ENCODE data around the gene MRC1. TPM values are rescaled to one million over a fixed set of nuclear protein-coding genes. Genes with fewer than 3 reads are reported as not detected.

Gene MRC1
- polyA plus RNA-seq, 3 donors = 0.11 to 0.41 (median 0.34) TPM

DNA sequence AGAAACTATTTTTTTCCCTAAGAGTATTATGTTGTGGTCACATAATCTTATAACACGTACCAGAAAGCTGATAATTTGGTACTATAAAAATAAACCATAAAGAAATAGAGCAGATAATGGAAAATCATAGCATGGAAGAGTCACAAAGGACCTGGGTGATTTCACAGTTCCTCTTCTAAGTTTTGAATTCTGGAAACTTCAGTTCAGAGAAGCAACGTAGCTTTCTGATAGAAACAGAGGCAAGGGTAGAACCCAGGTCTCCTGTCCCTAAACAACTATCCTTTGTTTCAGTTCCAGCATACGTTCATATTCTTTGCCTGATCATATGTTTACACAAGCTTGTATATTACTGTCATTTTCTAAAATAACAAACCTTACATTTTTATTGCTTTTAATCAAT is 47.9 kb downstream of the MRC1 start:
- H3K4me3 ChIP-seq (replicated peaks in 1 of 3; ENCODE audit: low read depth in 2 of 3, low read length in 3 of 3) = no peak overlapping the region
- Mint-ChIP-seq H3K4me3 (no peak overlapping the region), H3K27me3 (ENCODE audit: low read depth in 3 of 3) (no peaks in the 10 kb centered on the region), H3K27ac (no peak overlapping the region), H3K36me3 (peaks cover 0 to 2% of the 10 kb centered on the region in 2 donors), H3K4me1 (peaks cover 27% of the 10 kb centered on the region), H3K9me3 (peaks cover 0 to 2% (median 0%) of the 10 kb centered on the region in 7 donors)
- H3K9me3 ChIP-seq (replicated peaks in 1 of 2; ENCODE audit: control insufficient read depth in 1 of 2, insufficient read depth in 1 of 2, low read length in 2 of 2) = no peaks in the 10 kb centered on the region
- intact Hi-C loops (cut with micrococcal nuclease) = loop anchor here in 1 of 2 donors (2.0 to 10.0 kb wide), 2 partner anchors 52 to 240 kb away; partner anchors contain the start of genes HACD1 and MRC1
- no peaks in the 10 kb centered on the region for H4K20me1 ChIP-seq (ENCODE audit: insufficient read depth, low read length)
- TF ChIP-seq, protein P1, sequence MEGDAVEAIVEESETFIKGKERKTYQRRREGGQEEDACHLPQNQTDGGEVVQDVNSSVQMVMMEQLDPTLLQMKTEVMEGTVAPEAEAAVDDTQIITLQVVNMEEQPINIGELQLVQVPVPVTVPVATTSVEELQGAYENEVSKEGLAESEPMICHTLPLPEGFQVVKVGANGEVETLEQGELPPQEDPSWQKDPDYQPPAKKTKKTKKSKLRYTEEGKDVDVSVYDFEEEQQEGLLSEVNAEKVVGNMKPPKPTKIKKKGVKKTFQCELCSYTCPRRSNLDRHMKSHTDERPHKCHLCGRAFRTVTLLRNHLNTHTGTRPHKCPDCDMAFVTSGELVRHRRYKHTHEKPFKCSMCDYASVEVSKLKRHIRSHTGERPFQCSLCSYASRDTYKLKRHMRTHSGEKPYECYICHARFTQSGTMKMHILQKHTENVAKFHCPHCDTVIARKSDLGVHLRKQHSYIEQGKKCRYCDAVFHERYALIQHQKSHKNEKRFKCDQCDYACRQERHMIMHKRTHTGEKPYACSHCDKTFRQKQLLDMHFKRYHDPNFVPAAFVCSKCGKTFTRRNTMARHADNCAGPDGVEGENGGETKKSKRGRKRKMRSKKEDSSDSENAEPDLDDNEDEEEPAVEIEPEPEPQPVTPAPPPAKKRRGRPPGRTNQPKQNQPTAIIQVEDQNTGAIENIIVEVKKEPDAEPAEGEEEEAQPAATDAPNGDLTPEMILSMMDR (IDR thresholded peaks at IDR 0.05) = no peak
- H3K27me3 ChIP-seq (ENCODE audit: control insufficient read depth in 2 of 2, insufficient read depth in 2 of 2, low read length in 2 of 2) = no peaks in the 10 kb centered on the region
- H3K27ac ChIP-seq (ENCODE audit: low read depth in 1 of 2, low read length in 2 of 2) = no peak overlapping the region
- 29% methylated on average over 1 of the region's 3 CpGs for WGBS (ENCODE audit: insufficient coverage)
- no peak overlapping the region for H3K9ac ChIP-seq (ENCODE audit: insufficient read depth, low read length, poor library complexity, severe bottlenecking)
- H3K36me3 ChIP-seq (replicated peaks in 1 of 2; ENCODE audit: control insufficient read depth in 1 of 2, insufficient read depth in 2 of 2, low read length in 2 of 2) = no peaks in the 10 kb centered on the region
- H3K79me2 ChIP-seq (ENCODE audit: insufficient read depth, low read length) = no peaks in the 10 kb centered on the region
- no peak overlapping the region for H3K4me2 ChIP-seq (replicated peaks; ENCODE audit: extremely low read depth, low read length, poor library complexity, severe bottlenecking)
- DNase-seq = no peak
- peaks cover 16 to 19% of the 10 kb centered on the region in 2 donors for H3K4me1 ChIP-seq (ENCODE audit: control insufficient read depth in 1 of 2, insufficient read depth in 2 of 2, low read length in 2 of 2)
- H2AFZ ChIP-seq (ENCODE audit: insufficient read depth, low read depth, low read length, poor library complexity, severe bottlenecking) = no peak overlapping the region

- Histone ChIP-seq H3K27ac (ENCODE audit: low read depth in 1 of 2, low read length in 2 of 2) (no peak overlapping the region), H3K4me1 (ENCODE audit: control insufficient read depth in 1 of 2, insufficient read depth in 2 of 2, low read length in 2 of 2) (peaks cover 8 to 11% of the 10 kb centered on the region in 2 donors), H3K9me3 (replicated peaks in 1 of 2; ENCODE audit: control insufficient read depth in 1 of 2, insufficient read depth in 1 of 2, low read length in 2 of 2) (no peaks in the 10 kb centered on the region), H3K9ac (ENCODE audit: insufficient read depth, low read length, poor library complexity, severe bottlenecking) (no peak overlapping the region), H3K4me2 (replicated peaks; ENCODE audit: extremely low read depth, low read length, poor library complexity, severe bottlenecking) (no peak overlapping the region), H3K27me3 (ENCODE audit: control insufficient read depth in 2 of 2, insufficient read depth in 2 of 2, low read length in 2 of 2) (no peaks in the 10 kb centered on the region), H2AFZ (ENCODE audit: insufficient read depth, low read depth, low read length, poor library complexity, severe bottlenecking) (no peak overlapping the region), H4K20me1 (ENCODE audit: insufficient read depth, low read length) (no peaks in the 10 kb centered on the region), H3K4me3 (replicated peaks in 1 of 3; ENCODE audit: low read depth in 2 of 3, low read length in 3 of 3) (no peak overlapping the region), H3K36me3 (replicated peaks in 1 of 2; ENCODE audit: control insufficient read depth in 1 of 2, insufficient read depth in 2 of 2, low read length in 2 of 2) (no peaks in the 10 kb centered on the region), H3K79me2 (ENCODE audit: insufficient read depth, low read length) (no peaks in the 10 kb centered on the region)
- Mint-ChIP-seq H3K27ac (peak overlapping the region in 1 of 7 donors; percentile 26), H3K9me3 (peaks cover 0 to 2% (median 0%) of the 10 kb centered on the region in 7 donors), H3K4me3 (no peak overlapping the region), H3K36me3 (peaks cover 0 to 2% of the 10 kb centered on the region in 2 donors), H3K27me3 (ENCODE audit: low read depth in 3 of 3) (no peaks in the 10 kb centered on the region), H3K4me1 (peaks cover 21% of the 10 kb centered on the region)
- TF ChIP-seq, protein P1 (IDR thresholded peaks at IDR 0.05) = no peak
- intact Hi-C loops (cut with micrococcal nuclease) = loop anchor here in 1 of 2 donors (10.0 kb wide), 1 partner anchor 55 kb away; the partner anchor contains the start of gene MRC1
- no peak for DNase-seq
- WGBS (ENCODE audit: insufficient coverage) = 61% methylated on average over 2 of the region's 8 CpGs
Measured at GRCh38 chr10:17859492-17860156, 50.5 kb downstream of the MRC1 start.

Measured in CD14-positive monocyte (primary cell).